SIG-M5 treated with dmso at 0.1 percent for 504 hours (cell line): ENCODE measurements around the gene NFIB.
A peak's percentile ranks its signal among the peaks of the same experiment; 100 is the strongest.

Experiments
- DNase-seq: peaks from one replicate; lab custom pipeline; 2025; ENCODE audit not compliant: unreplicated experiment; lab: John Stamatoyannopoulos, UW

Gene NFIB

DNA sequence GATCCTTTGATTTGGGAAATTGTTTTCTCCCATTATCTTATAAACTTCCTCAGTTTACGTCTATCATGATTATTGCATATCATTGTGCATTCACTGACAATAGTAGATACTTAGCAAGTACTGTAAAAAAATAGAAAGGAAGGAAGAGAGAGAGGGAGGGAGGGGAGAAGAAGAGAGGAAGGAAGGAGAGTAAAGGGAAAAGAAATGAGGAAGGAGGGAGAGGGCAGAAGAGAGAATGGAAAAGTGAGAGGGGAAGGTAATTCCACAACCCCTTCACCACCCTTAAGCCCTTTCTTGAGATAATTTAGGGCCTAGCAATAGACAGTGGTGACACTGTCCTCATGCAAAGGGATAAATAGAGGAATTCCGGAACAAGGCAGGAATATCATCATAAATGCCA is 64.4 kb downstream of the NFIB start:
- no peak for DNase-seq

DNA sequence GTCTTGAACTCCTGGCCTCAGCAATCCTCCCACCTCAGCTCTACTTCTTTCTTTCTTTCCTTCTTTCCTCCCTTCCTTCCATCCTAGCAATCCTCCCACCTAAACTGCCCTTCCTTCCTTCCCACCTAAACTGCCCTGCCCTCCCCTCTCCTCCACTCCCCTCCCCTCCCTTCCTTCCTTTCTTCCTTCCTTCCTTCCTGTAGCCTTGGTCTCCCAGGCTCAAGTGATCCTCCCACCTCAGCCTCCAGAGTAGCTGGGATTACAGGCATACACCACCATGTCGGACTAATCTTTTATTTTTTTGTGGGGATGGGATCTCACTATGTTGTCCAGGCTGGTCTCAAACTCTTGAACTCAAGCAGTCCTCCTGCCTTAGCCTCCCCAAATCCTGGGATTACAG is 65.8 kb downstream of the NFIB start:
- DNase-seq = no peak

DNA sequence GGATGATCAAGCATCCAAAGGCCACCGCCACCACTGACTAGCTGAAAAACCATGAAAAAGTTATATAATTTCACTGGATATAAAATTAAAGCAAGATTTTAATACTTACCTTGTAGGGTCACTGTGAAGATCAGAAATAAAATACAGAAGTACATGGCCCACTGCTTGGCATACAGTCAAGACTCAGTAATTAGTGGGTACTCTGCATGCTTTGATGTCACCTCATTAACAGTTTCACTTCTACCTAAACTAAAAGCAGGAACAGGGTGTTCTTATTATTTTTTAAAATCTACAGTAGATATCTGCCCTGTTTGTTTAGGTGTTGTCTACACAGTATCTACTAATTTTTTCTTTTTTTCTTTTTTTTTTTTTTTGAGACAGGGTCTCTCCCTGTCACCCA is 66.4 kb downstream of the NFIB start:
- DNase-seq = no peak

DNA sequence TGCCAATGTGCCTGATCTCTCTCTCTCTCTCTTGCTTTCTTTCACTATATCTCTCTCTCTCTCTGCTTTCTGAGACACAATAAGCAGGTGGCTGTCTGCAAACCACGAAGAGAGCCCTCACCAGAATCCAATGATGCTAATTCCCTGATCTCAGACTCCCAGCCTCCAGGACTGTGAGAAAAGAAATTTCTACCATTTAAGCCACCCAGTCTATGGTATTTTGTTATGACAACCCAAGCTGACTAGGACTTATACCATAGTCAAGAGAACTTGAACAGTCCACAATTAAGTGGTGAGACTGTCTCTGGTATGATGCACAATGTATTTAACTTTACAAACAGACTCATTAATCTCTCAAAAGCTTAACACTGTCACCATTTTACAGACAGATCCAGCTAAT is 67.0 kb downstream of the NFIB start:
- DNase-seq = no peak

DNA sequence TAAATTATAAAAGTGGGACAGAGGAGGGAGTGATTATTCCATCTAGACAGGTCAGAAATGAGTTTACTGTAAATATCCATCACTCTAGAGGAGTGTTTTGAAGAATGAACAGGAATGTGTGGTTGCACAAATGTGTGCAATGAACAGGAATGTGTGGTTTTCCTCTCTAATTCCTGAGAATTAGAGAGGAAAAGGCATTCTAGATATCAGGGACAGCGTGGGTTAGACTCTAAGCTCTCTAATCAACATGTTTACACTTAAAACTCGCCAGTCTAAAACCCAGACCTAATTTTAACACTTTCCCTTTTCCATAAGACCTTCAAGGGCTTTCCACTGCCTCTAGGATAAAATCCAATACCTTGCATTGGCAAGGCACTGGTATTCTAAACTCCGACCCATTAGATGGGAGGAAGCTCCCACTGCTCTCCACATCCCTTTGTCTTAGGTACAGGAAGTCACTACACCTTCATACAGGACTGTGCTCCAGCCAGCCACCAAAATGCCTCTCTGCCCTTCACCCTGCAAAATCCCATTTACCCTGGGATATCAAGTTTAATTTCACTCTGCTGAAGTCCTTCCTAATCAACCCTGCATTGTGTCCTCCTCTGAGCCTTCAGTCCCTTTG is 67.9 kb downstream of the NFIB start:
- no peak for DNase-seq

DNA sequence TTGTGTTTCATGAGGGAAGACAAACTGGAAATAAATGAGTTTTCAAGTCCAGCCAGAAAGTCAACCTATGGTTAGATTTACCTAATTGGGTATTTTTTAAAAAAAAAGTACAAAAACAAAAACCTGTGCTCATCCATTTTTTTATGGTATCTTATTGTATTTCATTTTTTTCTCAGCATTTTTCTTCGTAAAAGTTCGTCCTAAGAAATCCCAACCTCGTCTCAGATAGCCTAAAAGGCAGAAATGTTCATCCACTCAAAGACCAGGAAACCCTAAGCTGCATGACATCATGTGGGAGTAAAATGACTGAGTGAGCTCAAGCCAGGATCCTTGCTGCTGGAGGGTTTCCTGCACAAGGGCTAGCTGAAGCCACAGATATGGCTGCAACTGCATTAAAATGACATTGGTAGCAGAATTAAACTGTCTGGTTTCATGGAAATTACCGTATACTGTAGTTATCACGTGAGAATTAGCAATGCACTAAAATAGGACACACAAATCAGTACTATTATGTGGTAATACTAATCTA is 70.4 kb downstream of the NFIB start:
- DNase-seq = no peak

DNA sequence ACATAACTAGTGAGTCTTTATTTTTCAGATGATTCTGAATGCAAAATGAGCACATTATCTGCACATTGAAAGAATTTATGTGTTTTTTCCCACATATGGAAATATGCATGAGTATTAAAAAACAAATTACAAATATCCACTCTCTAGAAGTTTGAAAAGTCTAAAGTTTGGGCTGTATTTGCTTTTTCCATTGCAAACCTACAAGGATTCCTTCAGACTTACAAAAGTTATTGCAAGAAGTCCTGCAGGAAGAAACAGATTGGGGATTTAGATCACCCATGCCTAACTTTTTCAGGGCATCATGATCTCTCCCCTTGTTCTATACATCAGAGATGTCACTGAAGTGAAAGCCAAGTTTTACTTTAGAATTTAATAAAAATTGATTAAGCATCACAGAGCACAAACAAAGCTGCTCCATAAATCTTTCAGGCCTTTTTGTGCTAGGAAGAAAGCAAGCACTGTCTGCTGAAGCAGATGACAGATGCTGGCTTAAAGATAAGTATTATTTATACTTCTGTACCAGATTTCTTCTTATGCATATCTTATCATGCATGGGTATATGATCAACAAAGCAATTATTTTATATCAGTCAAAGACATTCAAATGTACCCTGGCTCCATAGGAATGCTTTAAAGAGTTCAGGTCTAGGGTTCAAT is 71.7 kb downstream of the NFIB start:
- DNase-seq = no peak

DNA sequence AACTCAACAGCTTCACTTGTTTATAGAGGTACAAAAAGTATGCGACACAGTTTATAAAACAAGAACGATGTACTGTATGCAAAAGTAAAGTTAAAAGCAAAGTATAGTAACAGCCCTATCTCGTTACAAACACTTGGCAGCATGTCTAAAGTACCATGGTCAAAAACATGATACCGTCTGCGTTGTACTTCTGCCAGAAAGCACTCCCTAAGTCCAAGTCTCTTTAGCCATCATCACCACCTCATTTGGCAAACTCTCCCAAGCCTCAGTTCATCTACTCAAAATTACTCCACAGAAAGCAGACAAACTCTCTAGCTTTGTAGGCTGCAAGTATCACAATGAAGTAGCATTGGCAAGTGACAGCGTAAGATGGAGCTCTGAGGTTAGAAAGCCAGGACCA is 73.4 kb downstream of the NFIB start:
- DNase-seq = no peak

DNA sequence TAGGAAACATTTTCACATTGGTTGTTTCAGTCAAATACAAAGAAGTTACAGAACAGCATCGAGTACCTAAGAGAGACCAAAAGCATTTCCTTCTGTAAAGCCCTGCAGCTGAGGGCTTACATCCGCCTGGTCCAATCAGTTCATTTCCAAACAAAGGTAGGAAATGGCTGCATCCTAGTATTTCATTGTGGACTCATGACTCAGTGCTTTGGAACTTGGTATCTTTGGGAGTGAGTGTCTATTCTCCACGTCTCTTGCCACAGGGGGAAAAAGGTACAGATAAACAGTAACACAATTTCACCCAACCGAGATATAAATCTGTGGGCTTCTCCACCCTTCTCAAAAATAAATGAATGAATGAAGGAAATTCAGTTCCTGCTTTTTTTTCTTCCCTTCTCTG is 75.4 kb downstream of the NFIB start:
- DNase-seq = peak; percentile 13

DNA sequence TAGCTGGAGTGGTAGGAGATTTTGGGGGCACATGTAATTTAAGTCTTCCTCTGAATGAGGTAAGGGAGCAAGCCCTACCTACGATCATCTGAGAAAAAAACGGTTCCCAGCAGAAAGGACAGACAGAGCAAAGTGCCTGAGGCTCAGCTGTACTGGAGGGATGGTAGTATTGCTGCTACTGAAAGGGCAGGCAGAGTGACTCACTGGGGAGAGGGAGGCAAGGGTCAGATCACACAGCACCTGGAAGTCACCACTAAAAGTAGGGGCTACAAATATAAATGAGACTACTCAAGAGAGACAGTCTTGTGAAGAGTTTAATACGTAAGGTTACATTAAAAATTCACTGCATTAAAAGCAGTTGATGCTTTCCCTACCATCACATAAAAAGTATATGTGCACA is 75.9 kb downstream of the NFIB start:
- no peak for DNase-seq

DNA sequence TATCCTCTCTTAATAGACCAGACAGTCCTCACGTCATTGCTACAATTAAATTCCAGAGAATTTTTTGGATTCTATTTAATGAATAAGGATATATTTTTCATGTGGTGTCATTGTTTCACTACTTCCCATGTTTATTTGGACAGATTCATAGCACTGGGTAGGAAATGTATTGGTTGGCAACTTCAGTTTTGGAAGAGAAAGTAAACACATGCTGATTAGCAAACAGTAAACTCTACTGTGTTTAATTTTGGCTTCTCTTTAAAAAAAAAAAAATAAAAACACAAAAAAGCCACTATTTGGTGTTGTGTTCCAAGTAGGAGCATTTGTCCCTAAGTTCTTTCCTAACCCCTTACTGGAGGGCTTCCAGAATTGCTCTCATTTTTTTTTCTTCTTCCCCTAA is 77.3 kb downstream of the NFIB start:
- DNase-seq = no peak

DNA sequence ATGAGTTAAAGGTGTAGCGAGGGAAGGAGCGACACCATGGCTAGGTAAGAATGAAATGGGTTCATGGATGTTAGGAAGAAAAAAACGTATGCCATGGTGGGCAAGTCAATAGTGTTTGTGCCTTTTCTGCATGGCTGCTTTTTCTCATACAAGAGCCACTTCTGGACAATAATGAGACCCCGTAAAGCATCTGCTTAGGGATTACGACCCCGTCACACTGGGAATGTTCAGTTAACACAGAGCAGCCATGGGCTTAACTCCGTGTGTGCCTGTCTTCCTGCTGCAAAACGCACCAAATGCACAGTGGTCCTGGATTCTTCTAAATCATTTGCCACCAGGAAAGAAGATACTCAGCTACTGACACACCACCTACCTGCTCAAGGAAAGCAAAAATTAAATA is 81.8 kb downstream of the NFIB start:
- no peak for DNase-seq

DNA sequence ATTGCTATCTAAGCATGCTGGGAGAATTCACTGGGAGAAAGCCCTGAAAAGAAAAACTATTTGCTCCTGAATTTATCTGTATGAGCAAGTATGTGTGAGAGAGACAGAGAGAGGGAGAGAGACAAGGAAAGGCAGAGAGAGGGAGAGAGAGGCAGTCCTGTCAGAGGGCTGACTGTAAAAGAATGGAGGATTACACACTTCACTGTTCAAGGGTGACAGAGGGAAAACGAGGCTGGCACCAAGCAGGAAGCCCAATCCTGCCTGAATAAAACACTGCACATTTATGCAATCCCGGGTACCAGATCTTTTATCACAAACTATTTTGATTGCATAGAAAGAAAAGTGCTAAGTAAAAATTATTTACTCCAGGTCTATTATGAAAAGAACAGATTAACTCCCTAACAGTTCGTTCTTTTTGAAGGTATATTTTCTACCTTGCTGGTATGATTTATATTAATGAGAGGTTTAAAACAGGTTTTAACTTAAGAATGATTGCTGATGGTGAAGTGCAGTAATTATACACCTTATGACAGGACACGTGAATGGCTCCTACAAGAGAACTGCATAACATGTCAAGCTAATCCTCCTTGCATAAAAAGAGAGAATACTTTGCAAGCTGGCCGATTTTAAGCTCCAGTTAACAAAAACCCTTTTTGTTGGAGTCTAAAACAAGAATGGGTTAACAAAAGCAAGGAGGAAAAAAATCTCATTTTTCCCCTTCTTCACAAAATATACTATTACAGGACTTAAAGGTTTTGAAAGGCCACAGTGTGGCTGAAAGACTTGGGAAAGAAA is 82.5 kb downstream of the NFIB start:
- DNase-seq = no peak

DNA sequence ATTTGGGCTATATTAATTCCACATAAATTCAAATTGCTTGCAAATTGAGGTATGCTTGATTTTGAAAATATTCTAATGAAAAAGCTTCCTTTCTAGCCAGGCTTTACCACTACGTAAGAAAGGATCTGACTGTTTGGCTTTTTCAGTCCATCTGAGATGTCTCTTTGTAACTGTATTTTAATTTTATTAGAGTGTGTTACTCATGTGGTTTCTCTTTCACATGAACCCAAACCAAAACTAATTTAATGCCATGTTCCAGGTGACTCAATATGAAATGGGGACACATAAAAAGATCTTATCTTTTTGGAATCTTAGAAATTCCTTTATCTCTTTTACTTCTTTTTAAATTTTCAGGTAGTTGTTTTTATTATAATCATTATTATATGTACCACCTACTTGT is 85.3 kb downstream of the NFIB start:
- DNase-seq = no peak

DNA sequence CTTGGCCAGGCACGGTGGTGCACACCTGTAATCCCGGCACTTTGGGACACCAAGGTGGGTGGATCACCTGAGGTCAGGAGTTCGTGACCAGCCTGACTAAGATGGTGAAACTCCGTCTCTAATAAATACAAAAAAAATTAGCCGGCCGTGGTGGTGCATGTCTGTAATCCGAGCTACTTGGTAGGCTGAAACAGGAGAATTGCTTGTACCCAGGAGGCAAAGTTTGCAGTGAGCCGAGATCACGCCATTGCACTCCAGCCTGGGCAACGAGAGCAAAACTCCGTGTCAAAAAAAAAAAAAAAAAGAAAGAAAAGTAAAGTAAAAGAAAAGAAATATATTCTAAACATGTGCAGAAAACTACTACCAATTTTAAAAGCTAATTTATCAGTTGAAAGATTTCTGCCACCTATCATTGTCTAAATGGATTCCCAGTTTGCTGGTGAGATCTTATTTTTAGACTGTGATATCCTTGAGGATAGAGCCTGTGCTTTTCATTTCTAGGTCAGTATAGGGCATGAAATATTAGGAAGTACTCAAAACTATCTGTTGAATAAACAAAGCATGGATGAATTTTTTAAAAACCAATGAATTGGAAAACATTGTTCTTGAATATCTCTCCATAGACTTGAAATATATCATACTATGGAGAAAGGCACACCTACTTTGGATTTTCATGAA is 86.9 kb downstream of the NFIB start:
- no peak for DNase-seq

DNA sequence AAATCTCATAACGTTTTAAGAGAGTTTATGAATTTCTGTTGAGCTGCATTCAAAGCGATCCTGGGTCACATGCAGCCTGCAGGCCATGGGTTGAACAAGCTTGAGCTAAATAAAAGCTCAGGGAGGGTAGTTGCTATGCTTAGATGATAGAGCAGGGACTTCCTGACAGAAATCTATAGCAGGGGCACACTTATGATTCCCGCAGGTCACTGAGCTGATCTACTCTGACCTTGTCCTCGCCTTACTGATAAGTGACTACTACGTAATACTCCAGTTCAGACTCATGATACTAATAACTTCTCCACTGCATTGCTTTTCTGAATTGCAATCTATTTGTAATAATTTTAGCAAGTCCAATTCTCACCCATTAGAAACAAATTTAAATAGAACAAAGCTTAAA is 90.9 kb downstream of the NFIB start:
- DNase-seq = no peak

DNA sequence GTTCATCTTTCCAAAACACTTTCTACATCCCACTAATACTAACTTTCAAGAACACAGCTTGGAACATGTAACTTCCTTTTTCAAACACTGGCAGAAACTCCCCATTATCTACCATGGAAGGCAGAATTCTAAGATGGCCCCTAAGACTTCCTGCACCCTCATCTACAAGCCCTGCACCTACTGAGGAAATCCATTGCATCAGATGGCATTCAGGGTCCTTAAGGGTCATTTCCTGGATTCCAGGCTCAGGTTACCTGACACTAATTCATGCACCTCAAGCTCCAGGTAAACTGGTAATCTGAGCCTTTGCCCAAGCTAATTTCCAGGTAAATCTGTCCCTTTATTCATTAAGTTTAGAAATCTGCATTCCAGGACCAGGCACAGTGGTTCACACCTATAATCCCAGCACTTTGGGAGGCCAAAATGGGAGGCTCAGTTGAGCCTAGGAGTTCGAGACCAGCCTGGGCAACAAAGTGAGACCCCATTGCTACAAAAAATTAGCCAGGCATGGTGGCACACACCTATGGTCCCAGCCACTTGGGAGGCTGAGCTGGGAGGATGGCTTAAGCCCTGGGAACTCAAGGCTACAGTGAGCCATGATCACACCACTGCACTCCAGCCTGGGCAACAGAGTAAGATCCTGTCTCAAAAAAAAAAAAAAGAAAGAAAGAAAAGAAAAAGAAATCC is 91.6 kb downstream of the NFIB start:
- no peak for DNase-seq

DNA sequence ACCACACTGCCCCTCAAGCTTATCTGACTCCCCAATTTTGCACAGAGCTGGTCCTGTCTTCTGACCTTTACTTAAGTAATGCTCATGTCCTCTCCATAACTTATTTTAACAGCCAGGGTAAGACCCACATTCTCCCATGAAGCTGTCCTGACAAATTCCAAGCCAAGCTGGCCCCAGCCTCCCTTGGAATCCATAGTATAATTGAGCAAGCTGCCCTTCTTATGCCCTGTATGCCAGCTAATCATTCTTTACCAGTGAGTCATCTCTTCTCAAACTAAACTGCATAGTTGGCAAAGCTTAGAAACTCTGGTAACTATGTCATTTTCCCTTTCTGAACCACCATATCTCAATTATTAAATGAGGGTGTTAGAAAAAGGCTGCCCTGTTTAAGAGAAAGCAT is 92.4 kb downstream of the NFIB start:
- peak; percentile 5 for DNase-seq

DNA sequence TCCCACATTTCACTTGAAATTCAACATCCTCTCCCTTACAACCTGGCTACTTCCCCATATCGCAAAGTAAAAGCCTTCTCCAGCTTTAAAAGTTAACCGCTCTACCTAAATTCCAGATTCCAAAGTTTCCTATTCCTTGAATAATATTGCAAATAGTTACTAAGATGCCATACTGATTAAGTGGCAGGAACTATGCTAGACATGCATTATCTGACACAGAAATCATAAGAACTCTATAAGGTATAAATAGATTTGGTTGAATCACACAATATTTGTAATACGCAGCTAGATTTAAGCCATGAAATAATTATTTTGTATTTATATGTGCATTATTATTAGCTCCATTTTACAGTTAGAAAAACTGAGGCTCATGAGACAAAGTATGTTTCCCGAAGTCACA is 92.8 kb downstream of the NFIB start:
- DNase-seq = no peak

DNA sequence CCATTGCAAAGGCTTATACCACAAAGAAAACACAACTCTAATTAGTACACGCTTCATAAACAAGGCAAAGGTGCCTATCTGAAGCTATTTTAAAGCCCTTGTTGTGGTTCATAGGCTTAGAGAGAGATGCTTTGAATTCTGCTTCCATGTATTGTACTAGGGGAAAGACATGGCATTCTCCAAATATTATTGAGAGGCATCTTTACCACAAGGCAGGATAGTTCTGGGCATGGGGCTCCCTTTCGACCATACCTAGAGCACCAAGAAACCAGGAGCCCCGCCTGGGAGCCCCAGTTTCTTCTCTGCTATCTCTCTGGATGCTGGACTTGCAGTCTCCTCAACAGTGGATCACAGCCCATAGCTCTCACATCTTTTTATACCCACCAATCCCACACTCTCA is 93.7 kb downstream of the NFIB start:
- DNase-seq = no peak

DNA sequence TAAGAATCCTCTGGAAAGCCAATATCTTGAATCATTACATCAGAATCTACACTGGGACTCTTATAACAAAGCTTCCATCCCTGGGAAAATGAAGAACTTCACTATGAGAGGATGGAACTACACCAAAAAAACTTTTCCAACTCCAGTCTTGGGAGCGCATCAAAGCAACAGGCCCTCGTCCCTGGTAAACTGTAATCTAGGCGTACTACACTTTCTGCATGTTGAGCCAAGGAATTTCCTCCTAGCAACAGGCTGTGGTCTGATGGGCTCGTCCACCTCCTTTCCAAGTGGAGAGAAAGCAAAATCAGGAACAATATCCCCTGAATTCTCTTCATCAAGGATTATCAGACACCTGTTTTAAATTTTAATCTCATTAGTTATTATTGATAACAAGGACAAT is 94.1 kb downstream of the NFIB start:
- no peak for DNase-seq
